Activated naive CD4-positive, alpha-beta T cell treated with anti-CD3 and anti-CD28 coated beads, Interleukin-2, amount 50 U/mL, for 16 hours (primary cell): Measurements from ENCODE around the gene SRP14.

Experiments
- DNase-seq: peaks from one replicate; pipeline ENCODE4 v3.0.0-alpha.2; 2020

The SRP14 gene

DNA sequence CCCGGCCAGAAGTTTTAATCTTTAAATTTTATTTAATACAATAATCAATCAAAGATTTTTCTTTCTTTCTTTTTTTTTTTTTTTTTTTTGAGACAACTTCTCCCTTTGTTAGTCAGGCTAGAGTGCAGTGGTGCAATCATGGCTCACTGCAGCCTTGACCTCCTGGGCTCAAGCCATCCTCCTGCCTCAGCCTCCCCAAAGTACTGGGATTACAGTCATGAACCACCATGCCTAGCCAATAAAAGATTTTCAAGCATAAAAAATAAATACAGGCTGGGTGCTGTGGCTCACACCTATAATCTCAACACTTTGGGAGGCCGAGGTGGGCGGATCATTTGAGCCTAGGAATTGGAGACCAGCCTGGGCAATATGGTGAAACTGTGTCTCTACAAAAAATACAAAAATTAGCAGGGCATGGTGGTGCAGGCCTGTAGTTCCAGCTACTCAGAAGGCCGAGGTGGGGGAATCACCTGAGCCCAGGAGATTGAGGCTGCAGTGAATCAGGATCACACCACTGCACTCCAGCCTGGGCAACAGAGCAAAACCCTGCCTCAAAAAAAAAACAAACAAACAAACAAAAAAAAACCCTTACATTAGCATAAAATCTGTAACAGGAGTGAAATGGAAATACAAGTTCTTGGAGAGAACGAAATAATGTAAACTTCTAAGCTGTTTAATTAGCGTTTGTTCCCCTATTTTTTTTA lies 29.1 kb upstream of the SRP14 start:
- no peak for DNase-seq

DNA sequence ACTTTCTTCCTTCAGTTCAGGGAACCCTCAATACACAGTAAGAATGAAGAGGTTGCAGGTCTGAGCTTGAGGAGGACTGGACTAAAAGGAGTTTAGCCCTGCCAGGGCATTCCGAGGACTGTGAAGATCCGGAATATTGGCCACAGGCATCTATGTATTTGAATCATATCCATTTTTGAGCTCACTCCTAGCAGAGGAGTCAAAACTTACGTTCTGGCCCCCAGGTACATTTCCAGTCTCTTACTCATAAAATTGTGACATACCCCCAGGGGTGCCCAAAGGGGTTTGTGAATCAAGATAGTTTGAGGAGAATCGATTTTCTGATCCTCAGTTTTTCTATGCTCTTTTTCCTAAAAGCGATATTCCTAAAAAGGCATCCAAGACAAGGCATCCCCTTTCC lies 27.6 kb upstream of the SRP14 start:
- DNase-seq = no peak

DNA sequence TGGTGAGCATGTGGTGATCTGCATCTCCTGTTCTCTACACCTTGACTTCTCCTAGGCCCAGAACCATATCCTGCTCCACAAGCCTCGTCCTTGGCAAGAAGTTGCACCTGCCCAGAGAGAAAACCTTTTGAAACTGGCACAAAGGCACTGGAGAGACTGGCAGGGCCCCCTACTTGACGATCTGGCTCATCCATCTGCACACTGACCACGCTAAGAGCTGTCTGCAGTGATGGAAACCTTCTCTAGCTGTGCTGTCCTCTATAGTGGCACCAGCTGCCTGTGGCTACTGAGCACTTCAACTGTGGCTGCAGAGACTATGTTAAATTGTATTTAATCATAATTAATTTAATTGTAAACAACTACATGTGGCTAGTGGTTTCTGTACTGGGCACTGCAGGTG lies 26.2 kb upstream of the SRP14 start:
- no peak for DNase-seq

DNA sequence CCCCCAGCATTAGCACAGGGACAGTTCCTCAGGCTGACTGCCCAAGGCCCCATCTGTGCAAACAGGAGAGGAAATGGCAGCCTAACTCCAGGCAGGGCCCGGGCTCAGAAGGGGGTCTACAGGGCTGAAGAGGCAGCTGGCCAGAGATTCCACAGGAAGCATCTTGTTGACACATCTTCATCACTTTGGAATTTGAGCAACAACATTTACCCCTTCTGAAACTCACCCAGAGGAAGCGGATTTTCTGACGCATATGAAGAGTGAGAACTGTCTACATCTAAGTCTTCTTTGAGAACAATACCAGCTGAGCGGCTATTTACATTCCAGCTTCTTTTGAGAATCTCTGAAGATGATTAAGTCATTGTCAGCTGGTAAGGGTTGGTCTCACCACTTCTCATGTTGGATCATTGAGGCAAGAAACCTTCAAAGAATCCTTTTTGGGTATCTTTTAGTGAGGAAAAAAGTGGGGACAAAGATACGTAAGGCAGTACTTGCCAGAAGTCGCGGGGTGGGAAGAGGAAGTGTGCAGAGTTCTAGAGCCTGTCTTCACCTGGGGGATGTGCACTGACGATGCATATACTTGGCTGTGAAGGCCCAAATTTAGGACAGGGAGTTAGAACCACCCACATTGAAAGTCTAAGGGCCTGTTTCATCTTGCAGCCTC lies 25.4 kb upstream of the SRP14 start:
- no peak for DNase-seq

DNA sequence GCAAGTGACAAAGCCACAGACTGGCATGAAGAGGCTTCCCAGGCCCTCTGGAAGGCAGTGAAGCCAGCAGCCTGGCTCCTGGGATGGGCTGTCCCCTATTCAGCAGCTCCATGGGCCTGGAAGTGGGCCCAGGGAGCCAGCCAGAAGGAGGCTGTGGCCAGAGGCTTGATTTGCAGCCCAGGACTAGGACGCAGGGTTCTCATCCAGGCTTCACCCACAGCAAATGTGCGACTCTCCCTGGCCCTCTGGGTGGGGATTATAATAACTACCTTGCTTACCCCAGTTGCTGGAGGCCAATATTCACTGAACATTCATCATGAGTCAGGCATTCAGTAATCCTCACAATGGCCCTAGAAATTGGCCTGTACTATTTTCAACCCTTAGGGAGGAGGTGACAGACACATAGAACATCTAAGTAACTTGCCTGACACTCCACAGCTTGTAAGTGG lies 24.6 kb upstream of the SRP14 start:
- no peak for DNase-seq

DNA sequence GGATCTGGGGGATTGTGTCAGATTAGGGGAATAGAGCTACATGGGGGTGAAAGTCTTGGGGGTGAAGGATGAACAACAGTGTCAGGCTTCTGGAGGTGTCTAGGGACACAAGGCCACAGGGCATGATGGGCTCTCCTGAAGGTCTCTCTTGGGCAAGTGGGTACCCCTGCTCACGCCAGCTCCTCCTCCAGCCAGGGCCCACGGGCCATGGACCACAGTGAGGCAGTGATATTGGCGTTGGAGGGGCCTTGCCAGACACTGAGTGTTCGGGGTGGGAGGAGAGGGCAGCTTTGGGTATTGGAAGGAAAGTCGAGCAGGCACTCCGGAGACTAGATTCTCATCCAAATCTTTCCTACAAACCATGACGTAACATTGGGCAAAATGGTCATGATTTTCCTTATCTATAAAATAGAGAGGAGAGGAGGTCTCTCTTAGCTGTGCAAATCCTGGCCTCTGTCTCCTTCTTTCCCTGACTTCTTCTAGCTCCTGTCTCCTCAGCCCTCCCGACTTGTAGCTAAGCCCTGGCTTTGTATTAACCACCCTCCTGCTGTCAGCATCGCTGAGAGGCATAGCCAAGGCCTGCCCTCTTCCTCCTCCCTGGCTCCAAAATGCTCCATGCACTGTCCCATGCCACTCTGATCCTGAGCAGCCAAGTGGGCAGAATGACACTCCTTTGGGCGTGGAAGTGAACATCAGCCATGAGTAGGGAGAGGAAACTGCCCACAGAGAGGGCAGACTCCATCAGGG lies 24.0 kb upstream of the SRP14 start:
- no peak for DNase-seq

DNA sequence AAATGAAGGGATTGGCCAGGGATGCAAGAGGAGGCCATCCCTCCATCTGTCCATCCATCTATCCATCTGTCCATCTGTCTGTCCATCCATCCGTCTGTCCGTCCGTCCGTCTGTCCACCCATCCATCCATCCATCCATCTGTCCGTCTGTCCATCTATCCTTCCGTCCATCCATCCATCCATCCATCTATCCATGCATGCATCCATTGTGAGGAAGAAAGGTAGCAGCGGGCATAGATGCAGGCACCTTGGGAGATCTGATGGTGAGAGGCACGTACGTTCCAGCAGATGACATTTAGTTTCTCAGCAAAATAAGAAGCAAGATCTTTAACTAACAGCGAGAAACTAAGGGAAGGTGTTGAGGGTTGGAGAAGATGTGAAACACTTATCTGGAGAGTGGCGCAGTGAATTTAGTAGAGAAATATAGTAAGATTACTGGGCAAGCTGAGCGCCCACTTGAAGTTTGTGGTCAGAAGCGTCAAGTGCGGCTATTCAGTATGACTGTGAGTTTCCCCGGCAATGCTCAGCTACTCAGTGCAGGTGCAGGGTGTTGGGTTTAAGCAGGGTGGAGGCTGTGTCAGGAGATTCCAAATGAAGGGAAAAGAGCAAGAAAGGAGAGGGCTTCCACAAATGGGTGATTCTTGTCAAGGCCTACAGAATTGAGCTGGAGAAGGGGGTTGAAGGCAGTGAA lies 22.4 kb upstream of the SRP14 start:
- no peak for DNase-seq

DNA sequence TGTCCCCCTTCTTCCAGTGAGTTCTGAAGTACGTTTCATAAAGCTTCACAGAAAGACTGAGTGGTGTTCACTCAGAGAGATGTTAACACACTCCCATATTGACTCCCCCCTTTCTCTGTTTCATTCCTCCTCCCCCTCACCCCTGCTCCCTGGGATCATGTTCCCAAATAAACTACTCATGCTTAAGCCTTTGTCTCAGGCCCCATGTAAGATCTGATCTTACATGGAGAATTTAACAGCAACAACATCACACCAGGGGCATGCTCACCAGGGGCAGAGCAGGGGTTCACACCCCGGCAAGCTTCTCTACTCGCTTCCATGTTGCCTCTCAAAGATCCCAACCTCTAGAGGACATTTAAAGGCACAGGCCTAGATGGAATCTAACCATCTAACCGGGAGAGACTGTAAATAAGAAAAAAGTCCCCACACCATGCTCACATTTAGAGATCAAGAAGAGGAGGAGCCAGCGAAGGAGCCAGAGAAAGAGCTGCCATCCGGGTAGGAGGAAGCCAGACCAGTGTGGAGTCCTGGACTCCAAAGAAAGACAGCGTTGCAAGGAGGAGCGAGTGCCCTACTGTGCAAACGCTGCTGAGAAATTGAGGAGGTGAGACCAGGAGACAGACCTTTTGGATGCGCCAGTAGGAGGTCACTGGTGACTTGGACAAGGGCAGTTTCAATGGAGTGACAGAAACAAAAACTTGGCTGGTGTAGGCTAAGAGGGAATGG lies 21.4 kb upstream of the SRP14 start:
- DNase-seq = no peak

DNA sequence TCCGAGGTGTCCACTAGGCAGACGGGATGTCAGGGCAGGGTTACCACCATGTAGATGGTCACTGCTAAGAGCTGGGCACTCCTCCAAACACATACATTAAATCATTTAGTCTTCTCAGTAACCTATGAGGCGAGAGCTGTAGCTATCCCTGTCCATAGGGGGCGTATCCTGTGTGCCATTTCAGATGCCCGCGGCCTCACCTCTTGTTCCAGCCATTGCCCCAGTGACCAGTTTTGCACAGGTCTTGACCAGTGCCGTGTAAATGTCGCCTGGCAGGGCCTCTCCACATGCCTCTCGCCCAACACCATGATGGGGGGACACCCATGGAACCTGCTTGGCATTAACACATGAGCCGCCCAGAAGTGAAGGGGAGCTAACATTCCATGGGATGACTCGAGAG lies 20.8 kb upstream of the SRP14 start:
- DNase-seq = no peak

DNA sequence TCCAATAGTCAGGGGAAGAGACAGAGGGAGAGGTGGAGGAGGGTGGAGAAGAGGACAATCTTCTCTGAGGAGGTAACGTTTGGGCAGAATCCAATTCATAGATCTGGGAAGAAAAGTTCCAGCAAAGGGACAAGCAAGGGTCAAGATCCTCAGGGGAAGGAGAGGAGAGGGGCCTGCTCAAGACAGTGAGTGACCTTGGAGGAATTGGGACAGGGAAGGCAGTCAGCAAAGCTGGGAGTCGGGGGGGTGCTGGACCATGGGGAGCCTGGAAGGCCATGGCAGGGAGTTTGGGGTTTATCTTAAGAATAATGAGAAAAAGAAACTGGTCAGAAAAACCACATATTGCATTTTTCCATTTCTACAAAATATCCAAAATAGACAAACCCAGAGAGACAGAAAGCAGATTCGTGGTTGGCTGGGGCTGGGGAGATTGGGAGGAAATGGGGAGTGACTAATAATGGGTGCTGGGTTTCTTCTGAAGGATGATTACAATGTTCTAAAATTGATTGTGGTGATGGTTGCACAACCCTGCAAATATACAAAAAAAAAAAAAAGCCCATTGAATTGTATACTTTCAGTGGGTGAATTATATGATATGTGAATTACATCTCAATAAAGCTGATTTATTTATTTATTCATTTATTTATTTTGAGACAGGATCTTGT lies 19.6 kb upstream of the SRP14 start:
- no peak for DNase-seq

DNA sequence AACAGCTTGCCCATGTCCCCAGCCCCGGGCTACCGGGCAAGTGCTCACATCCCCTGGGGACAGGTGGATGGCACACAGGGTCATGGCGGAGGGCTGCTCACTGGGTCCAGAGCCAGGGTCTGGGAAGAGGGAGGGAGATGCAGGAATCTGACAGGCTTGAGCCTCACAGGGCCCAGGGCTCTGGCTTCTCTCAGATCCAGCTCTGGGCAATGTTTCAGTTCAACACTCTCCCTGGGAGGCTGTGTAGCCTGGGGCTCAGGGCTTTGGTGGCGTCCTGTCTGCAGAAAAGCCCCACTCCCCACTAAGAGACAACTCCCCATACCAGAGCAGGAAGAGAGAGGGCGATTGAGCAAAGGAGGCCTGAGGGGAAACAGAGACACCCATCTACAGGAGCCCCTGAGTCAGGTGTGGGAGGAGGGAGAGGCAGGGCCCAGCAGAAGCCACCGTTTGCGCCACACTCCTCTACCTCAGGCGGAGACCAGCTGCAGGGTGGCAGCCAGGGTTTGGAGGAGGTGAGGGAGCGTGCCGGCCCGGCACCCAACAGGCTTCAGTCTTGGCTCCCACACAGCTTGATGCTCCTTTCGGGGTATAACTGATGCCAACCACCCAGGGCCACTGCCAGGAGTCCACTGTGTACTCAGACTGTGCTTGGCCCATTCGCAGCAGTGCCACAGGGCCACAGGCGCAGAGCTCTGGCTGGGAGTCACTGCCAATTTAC lies 16.8 kb upstream of the SRP14 start:
- DNase-seq = no peak

DNA sequence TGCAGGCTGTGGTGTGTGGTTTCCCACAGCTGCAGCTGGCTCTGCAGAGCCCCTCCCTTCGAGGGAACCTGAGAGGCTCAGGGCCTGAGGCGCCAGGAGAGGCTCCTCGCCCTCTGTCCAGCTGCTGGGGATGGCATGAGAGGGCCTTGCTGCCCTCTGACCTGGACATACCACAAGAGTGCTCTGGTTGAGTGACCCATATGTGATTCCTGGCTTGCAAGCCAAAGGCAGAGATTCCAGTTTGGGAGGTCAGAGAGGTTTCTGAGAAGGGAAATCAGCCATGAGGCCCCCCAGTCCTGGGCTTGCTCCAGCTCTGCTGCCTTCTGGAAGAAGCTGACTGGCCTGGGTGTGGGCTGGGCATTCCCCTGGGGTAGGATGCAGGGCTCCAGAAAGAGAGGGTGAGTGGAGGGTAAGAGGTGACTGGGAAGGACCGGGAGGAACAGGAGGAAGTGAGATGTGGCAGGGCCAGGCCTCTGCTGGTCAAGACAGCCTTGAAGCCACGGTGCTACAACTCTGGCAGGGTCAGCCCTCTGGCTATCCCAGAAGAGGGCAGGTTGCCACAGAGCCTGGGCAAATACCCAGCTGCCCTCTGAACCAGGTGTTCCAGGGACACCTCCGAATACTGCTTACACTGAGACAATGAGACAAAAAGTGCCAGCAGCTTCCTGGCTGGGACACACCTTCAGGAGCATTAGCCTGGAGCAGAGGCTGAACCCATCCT lies 16.0 kb upstream of the SRP14 start:
- DNase-seq = no peak

DNA sequence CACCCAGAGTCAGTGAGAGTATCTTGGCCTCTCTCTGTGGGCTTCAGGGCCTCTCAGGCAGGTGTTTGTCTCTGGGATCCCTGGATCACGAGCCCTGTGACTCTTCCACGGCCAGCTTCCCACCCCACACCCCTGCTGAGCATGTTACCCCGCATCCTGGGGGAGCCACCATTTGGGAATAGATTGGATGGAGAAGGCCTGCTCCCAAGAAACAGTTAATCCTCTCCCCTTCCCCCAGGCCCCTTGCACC lies 15.5 kb upstream of the SRP14 start:
- no peak for DNase-seq

DNA sequence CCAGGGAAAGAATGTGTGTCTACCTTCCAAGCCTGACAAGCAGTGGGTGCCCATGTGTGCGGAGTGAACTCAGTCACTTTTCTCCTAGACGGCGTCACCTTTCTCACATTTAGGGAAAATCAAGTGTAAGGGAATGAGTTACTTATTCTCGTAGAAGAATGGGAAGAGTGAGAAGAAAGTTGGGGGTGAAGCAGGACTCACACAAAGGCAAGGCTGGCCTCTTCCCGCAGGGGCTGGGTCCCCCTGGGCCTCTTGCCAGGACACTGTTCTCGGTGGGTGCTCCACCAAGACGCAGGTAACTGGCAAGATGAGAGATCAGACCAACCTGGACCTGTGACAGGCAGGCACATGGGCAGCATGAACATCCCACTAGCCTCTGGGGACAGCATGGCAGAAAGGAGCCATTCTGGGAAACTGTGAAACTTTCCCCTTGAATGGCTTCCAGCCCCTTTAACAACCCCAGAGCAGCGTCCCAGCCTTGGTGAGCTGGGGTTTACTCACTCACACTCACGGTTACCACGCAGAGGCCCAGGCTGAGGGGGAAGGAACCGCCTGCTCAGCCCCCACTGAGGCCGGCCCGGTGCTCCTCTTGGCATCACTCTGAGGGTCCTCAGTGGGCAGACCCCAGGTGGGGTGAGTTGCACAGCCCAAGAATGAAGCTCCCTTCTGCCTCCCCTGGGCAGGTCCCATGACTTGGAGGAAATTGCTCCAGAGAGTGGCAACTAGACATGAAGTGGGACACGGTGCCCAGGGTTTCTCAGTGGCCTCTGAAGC lies 15.0 kb upstream of the SRP14 start:
- DNase-seq = no peak

DNA sequence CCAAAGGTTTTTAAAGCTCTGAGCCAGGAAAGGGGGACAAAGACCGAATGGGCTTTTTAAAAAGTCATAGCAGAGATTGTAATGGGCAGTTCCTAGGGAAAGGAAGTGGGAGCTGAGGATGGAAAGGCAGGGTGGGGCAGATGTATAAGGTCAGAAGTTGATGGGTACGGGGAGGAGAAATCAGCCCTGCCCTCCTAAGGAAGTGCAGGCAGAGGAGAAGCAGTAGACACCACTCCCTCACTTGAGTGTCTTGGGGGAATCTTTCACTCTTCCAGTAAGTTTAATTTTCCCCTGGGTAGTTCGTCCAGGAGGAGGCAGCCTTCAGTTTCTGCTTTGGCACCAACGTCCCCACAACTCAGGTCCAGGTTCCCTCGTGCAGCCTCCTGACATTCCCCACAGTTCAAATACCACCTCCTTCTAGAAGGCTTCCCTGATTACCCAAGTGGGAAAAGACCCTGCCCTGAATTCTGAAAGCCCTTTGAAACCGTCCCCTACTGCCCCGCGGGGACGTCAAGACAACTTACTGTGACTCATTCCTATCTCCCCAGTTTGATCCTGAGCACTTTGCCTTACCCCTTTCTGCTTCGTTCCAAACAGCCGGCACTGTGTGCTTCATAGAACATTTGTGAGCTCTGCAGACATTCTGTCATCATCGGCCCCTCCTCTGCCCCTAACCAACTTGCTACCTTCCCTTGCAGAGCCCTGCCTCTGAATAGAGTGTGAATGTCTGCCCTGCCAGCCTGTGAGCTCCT lies 14.3 kb upstream of the SRP14 start:
- no peak for DNase-seq

DNA sequence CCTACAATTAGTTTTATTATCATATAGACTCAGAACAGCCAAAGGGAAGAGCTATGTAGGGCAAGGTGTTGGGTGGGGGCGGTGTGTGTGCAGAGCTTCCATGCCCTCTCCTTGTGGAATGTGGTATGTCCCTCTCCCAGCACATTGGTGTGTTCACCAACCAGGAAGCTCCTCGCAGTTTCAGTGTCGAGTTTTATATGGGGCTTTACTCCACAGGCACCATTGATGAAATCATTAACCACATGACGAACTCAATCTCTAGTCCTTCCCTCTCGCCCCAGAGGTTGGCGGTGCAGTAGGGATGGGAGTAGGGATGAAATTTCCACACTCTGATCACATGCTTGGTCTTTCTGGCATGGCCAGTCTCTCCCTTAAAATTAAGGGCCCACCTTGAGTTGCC lies 13.6 kb upstream of the SRP14 start:
- no peak for DNase-seq

DNA sequence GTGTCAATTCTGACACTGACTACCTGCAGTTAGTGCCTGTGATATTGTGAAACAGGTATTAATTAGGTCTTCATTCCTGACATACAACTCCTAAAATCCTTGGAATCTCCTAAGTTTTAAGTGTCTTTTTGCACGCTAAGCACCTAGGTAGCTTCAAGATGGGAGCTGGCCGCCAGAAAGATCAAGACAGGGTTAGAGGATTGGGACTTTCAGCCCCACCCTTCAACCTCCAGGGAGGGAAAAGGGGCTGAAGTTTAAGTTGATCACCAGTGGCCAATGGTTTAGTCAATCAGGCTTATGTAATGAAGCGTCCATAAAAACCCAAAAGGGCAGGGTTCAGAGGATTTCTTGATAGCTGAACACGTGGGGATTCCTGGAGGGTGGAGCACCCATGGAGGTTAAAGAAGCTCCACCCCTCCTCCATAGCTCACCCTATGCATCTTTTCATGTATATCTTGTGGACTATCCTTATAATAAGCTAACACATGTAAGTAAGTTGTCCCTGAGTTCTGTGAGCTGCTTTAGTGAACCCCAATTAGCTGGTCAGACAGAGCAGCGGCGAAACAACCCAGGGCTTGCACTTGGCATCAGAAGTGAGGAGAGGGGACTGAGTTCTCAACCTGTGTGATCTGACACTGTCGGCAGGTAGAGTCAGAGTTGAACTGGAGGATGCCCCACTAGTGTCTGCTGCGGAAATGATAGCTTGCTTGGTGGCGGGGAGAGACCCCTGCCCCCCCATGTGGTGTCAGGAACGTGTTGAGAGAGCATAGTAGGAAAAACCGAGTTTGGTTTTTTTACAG lies 12.8 kb upstream of the SRP14 start:
- no peak for DNase-seq

DNA sequence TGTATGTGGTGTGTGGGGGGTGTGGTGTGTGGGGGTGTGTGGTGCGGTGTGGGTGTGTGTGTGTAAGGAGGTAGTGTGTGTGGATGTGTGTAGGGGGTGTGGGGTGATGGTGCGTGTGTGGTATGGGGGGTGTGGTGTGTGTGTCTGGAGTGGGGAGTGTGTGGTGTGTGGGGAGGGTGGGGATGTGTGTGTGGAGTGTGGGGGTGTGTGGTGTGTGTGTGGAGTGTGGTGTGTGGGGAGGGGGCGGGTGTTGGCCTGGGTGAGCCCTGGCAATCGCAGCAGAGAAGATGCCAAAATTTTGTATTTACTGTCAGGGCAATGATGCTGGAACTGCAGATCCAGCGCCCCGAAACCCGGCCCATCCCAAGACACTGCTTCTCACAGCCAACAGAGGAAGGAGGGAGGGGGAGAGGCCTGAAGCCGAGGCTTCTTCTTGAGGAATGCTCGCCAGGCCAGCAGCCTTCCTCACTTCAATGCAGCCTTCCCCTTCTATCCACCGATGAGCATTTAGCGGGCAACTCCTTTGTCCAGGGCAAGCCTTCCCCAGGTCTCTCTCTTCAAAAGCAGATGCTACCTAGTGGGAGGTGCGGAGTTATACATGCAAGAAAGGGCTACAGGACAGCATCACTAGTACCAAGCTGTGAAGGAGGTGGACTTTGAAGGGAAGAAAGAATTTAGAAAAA lies 11.9 kb upstream of the SRP14 start:
- no peak for DNase-seq
